ENCODE data around the gene LRCH3.

The LRCH3 gene

DNA sequence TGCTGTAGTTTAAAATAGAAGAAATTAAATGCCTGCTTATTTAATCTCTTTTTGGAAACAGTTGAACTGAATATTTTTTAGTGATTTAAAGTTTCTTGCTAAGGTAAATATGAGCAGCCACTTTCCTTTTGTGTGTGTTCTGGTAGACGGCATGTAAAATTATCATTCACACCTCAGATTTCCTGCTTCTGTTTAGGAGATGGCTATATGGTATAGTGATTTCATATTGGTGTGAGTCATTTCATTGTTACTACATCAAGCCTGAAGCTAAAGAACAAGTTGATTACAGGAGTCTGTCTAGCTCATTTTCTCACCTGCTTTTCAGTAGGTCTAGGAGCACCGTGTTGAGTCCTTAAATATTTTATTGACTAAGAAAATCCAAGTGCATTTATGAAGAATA is 2.2 kb downstream of the LRCH3 start:
- intact Hi-C loops (cut with DNase I; ENCODE audit: low total_unique reads): no loop called here
- TF ChIP-seq, protein P1, sequence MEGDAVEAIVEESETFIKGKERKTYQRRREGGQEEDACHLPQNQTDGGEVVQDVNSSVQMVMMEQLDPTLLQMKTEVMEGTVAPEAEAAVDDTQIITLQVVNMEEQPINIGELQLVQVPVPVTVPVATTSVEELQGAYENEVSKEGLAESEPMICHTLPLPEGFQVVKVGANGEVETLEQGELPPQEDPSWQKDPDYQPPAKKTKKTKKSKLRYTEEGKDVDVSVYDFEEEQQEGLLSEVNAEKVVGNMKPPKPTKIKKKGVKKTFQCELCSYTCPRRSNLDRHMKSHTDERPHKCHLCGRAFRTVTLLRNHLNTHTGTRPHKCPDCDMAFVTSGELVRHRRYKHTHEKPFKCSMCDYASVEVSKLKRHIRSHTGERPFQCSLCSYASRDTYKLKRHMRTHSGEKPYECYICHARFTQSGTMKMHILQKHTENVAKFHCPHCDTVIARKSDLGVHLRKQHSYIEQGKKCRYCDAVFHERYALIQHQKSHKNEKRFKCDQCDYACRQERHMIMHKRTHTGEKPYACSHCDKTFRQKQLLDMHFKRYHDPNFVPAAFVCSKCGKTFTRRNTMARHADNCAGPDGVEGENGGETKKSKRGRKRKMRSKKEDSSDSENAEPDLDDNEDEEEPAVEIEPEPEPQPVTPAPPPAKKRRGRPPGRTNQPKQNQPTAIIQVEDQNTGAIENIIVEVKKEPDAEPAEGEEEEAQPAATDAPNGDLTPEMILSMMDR (IDR thresholded peaks at IDR 0.05): no peak
- H3K4me1 ChIP-seq: peaks cover 0 to 55% (median 21%) of the 10 kb centered on the region in 4 donors
- no peaks in the 10 kb centered on the region for H3K27me3 ChIP-seq
- peak overlapping the region; percentile 33 to 92 for H3K27ac ChIP-seq
- H3K4me3 ChIP-seq: peak overlapping the region; percentile 71 to 76
- no peaks in the 10 kb centered on the region for H3K9me3 ChIP-seq
- H3K36me3 ChIP-seq: no peaks in the 10 kb centered on the region
- DNase-seq: no peak

DNA sequence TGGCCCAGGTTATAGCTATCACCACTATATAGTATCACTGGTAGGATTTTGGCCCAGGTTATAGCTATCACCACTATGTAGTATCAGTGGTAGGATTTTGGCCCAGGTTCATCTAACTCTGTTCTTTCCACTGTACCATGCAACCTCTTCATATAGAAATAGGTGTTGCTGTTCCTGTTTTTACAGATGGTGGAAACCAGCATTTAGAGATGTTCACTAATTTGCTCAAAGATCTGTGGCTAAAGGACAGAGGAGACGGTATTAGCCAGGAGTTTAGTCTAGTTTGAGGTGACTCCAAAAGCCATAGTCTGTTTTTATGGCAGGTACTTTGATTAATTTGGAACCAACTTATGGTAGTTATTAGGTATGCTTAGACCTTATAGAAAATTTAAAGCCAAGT is 3.1 kb downstream of the LRCH3 start:
- no peaks in the 10 kb centered on the region for H3K27me3 ChIP-seq
- H3K4me1 ChIP-seq: peaks cover 0 to 63% (median 30%) of the 10 kb centered on the region in 4 donors
- H3K27ac ChIP-seq: peak overlapping the region; percentile 30 to 92
- no peaks in the 10 kb centered on the region for H3K36me3 ChIP-seq
- DNase-seq: no peak
- TF ChIP-seq, protein P1 (IDR thresholded peaks at IDR 0.05): no peak
- H3K4me3 ChIP-seq: no peak overlapping the region
- intact Hi-C loops (cut with DNase I; ENCODE audit: low total_unique reads): no loop called here
- H3K9me3 ChIP-seq: no peaks in the 10 kb centered on the region

DNA sequence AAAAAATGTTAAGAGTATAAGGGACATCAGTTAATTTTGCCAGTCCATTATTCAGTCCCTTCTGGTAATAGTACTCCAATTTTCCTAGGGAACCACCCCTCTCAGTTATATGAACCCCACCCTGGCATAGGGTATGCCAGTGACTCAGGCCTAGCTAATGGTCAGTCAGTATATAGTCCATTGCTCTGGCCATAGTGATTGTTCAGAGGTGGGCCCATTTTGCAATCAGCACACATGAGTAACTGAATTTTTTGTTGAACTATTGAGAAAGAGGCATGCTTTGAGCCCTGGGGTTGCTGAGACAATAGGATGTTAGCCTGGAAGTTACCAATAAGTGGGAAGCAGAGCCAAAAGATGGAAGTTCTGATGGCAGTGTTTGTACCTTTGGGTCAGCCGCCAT is 4.1 kb downstream of the LRCH3 start:
- intact Hi-C loops (cut with DNase I; ENCODE audit: low total_unique reads): no loop called here
- Histone ChIP-seq H3K27me3 (no peaks in the 10 kb centered on the region), H3K4me3 (no peak overlapping the region), H3K36me3 (no peaks in the 10 kb centered on the region), H3K4me1 (peaks cover 0 to 72% (median 35%) of the 10 kb centered on the region in 4 donors), H3K9me3 (no peaks in the 10 kb centered on the region), H3K27ac (peak overlapping the region; percentile 2 to 92)
- TF ChIP-seq, protein P1 (IDR thresholded peaks at IDR 0.05): no peak
- peak in 1 of 2 donors; percentile 63 for DNase-seq

DNA sequence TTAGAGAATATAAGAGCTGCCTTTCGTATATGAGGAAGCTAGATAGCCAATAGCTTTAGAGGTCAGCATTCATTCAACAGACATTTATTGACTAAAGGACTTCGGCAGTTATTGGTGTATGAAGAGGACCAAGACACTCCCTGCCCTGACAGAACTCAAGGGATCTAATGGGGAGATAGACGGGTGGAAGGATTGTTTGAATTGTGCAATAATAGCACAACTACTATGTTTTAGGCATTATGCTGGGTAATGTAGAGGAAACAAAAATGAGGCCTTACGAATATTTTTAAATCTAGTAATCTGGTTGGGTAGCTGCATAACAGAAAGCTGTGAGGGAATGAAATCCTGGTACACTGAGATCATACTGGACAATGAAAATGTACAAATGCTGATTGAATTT is 5.0 kb downstream of the LRCH3 start:
- no peak for DNase-seq
- no peaks in the 10 kb centered on the region for H3K9me3 ChIP-seq
- H3K4me1 ChIP-seq: peaks cover 0 to 78% (median 35%) of the 10 kb centered on the region in 4 donors
- intact Hi-C loops (cut with DNase I; ENCODE audit: low total_unique reads): no loop called here
- no peak overlapping the region for H3K4me3 ChIP-seq
- no peak overlapping the region for H3K27ac ChIP-seq
- no peaks in the 10 kb centered on the region for H3K36me3 ChIP-seq
- no peaks in the 10 kb centered on the region for H3K27me3 ChIP-seq
- TF ChIP-seq, protein P1 (IDR thresholded peaks at IDR 0.05): no peak

DNA sequence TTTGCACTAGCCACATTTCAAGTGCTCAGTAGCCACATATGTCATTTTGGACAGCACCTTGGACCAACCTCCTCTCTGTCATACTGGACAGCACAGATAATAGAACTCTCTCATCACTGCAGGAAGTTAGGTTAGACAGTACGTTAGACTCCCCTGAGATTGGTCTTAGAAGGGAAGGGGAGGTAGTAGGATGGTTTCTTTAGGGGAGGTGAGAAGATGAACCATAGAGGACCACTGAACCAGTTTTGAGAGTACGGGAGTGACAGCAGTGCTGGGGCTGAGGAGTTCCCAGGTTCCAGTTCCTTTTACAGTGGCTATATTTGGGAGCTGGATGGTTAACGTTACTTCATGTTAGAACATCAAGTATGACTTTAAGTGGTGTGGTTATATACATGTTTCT is 7.8 kb downstream of the LRCH3 start:
- no peak for DNase-seq
- Histone ChIP-seq H3K4me3 (no peak overlapping the region), H3K36me3 (no peaks in the 10 kb centered on the region), H3K27me3 (no peaks in the 10 kb centered on the region), H3K9me3 (no peaks in the 10 kb centered on the region), H3K27ac (peak overlapping the region in 1 of 2 donors; percentile 49), H3K4me1 (peaks cover 0 to 85% (median 31%) of the 10 kb centered on the region in 4 donors)
- intact Hi-C loops (cut with DNase I; ENCODE audit: low total_unique reads): no loop called here
- TF ChIP-seq, protein P1 (IDR thresholded peaks at IDR 0.05): no peak

DNA sequence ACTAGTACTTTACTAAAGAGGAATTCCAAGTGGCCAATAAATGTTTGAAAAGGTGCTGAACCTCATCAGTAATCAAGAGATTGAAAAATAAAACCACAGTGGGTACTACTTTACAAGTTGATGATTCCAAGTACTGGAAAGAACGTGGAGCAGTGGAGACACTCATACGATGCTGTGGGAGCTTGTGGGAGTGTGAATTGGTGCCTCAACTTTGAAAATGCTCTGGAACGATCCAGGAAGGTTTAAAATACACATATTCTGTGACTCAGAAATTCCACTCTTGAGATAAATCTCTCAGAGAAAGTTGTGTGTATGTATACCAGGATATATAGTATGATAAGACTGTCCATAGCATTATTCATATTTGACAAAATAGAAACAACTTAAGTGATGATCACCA is 9.3 kb downstream of the LRCH3 start:
- H3K4me1 ChIP-seq: peaks cover 0 to 70% (median 23%) of the 10 kb centered on the region in 4 donors
- TF ChIP-seq, protein P1 (IDR thresholded peaks at IDR 0.05): no peak
- intact Hi-C loops (cut with DNase I; ENCODE audit: low total_unique reads): loop anchor here (10.0 kb wide), 1 partner anchor 46 kb away; no protein-coding TSS in a partner anchor
- H3K27ac ChIP-seq: no peak overlapping the region
- H3K9me3 ChIP-seq: no peaks in the 10 kb centered on the region
- no peak overlapping the region for H3K4me3 ChIP-seq
- DNase-seq: no peak
- H3K36me3 ChIP-seq: no peaks in the 10 kb centered on the region
- no peaks in the 10 kb centered on the region for H3K27me3 ChIP-seq

Measured in tibial artery (tissue), 4 donors.